Panc1 (cell line): ENCODE results near the gene DFFB.

ENCODE experiments used
- POLR2AphosphoS5 ChIP-seq: IDR thresholded peaks from 2 replicates; pipeline ENCODE4 v1.6.1; 2012; ENCODE audit warnings: mild to moderate bottlenecking, low read depth, low read length, moderate library complexity
- SIN3A ChIP-seq: IDR thresholded peaks from 2 replicates; pipeline ENCODE4 v1.6.1; 2012; ENCODE audit warnings: low read depth, mild to moderate bottlenecking, low read length, moderate library complexity, borderline replicate concordance; ENCODE audit not compliant: insufficient read depth
- TCF7L2 ChIP-seq: IDR thresholded peaks from 2 replicates; pipeline ENCODE4 v1.6.1; 2011; ENCODE audit warnings: mild to moderate bottlenecking, low read depth, low read length, inconsistent platforms
- TF ChIP-seq, protein P1 (sequence below): fragments of 450-650 bp; IDR thresholded peaks from 2 replicates; pipeline ENCODE4 v1.5.1; 2017; ENCODE audit warnings: mild to moderate bottlenecking
- TF ChIP-seq, protein P2 (sequence below), 2 experiments: IDR thresholded peaks; 2 replicates each; pipeline ENCODE4 v1.6.1; 2011 to 2012; ENCODE audit warnings: low read depth in 2 of 2, control low read depth in 1 of 2, low read length in 1 of 2, mild to moderate bottlenecking in 1 of 2, moderate library complexity in 1 of 2; ENCODE audit not compliant: insufficient read depth in 1 of 2

GRCh38 chr1:3903141-3904005 lies 46.1 kb downstream of the DFFB start:
- TF ChIP-seq, protein P1, sequence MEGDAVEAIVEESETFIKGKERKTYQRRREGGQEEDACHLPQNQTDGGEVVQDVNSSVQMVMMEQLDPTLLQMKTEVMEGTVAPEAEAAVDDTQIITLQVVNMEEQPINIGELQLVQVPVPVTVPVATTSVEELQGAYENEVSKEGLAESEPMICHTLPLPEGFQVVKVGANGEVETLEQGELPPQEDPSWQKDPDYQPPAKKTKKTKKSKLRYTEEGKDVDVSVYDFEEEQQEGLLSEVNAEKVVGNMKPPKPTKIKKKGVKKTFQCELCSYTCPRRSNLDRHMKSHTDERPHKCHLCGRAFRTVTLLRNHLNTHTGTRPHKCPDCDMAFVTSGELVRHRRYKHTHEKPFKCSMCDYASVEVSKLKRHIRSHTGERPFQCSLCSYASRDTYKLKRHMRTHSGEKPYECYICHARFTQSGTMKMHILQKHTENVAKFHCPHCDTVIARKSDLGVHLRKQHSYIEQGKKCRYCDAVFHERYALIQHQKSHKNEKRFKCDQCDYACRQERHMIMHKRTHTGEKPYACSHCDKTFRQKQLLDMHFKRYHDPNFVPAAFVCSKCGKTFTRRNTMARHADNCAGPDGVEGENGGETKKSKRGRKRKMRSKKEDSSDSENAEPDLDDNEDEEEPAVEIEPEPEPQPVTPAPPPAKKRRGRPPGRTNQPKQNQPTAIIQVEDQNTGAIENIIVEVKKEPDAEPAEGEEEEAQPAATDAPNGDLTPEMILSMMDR = no peak
- TF ChIP-seq, protein P2, sequence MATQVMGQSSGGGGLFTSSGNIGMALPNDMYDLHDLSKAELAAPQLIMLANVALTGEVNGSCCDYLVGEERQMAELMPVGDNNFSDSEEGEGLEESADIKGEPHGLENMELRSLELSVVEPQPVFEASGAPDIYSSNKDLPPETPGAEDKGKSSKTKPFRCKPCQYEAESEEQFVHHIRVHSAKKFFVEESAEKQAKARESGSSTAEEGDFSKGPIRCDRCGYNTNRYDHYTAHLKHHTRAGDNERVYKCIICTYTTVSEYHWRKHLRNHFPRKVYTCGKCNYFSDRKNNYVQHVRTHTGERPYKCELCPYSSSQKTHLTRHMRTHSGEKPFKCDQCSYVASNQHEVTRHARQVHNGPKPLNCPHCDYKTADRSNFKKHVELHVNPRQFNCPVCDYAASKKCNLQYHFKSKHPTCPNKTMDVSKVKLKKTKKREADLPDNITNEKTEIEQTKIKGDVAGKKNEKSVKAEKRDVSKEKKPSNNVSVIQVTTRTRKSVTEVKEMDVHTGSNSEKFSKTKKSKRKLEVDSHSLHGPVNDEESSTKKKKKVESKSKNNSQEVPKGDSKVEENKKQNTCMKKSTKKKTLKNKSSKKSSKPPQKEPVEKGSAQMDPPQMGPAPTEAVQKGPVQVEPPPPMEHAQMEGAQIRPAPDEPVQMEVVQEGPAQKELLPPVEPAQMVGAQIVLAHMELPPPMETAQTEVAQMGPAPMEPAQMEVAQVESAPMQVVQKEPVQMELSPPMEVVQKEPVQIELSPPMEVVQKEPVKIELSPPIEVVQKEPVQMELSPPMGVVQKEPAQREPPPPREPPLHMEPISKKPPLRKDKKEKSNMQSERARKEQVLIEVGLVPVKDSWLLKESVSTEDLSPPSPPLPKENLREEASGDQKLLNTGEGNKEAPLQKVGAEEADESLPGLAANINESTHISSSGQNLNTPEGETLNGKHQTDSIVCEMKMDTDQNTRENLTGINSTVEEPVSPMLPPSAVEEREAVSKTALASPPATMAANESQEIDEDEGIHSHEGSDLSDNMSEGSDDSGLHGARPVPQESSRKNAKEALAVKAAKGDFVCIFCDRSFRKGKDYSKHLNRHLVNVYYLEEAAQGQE (IDR thresholded peaks at IDR 0.05; ENCODE audit: insufficient read depth in 1 of 2, low read depth in 2 of 2, low read length in 1 of 2) = no peak
- no peak for TF ChIP-seq POLR2AphosphoS5
- no peak for TF ChIP-seq SIN3A
- TF ChIP-seq TCF7L2 = no peak
